ENCODE data around the gene SCN5A.

DNA sequence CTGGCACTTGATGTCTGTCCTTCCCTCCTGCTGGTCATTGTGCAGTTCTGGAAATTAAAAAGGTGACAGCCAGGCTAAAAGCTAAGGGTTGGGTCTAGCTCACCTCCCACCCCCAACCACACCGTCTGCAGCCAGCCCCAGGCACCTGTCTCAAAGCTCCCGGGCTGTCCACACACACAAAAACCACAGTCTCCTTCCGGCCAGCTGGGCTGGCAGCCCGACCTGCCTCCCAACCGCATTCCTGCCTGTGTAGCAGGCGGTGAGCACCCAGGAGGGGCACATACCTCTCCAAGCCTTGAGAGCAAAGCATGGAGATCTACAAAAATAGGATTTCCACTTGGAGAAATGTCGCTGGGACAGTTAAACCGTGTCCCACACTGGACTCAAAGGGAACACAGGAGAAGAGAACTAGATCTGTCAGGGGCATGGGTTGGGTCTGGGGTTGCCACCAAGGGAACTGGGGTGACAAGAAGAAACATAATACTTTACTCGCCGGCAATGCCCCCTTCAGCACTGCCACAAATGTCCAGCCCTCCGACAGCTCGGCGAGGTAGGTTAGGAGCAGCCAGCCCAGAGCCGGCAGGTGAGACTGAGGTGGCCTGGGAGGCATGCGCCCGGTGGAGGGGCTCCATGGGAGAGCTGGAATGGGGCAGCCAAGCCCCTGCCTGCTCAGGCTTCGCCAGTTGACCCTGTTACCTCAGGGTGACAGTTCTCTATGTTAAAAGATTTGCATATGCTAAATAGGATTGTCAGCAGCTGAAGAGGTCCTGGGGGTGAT lies 101.1 kb downstream of the SCN5A start:
- no peak for TF ChIP-seq EZH2 (IDR thresholded peaks at IDR 0.05; ENCODE audit: borderline replicate concordance, low read depth, low read length, poor library complexity, severe bottlenecking)
- TF ChIP-seq, protein P1, sequence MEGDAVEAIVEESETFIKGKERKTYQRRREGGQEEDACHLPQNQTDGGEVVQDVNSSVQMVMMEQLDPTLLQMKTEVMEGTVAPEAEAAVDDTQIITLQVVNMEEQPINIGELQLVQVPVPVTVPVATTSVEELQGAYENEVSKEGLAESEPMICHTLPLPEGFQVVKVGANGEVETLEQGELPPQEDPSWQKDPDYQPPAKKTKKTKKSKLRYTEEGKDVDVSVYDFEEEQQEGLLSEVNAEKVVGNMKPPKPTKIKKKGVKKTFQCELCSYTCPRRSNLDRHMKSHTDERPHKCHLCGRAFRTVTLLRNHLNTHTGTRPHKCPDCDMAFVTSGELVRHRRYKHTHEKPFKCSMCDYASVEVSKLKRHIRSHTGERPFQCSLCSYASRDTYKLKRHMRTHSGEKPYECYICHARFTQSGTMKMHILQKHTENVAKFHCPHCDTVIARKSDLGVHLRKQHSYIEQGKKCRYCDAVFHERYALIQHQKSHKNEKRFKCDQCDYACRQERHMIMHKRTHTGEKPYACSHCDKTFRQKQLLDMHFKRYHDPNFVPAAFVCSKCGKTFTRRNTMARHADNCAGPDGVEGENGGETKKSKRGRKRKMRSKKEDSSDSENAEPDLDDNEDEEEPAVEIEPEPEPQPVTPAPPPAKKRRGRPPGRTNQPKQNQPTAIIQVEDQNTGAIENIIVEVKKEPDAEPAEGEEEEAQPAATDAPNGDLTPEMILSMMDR (conservative IDR thresholded peaks at IDR 0.05; ENCODE audit: low read depth, low read length) = no peak

All from A673 (cell line).